ENCODE data around the gene SAMM50.
A peak's percentile ranks its signal among the peaks of the same experiment; 100 is the strongest.

Gene SAMM50

DNA sequence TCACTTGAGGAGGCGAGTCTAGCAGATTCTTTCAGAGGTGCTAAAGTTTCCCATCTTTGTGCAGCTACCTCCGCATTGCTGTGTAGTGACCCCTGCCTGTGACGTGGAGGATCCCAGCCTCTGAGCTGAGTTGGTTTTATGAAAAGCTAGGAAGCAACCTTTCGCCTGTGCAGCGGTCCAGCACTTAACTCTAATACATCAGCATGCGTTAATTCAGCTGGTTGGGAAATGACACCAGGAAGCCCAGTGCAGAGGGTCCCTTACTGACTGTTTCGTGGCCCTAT, 8.9 kb upstream of the SAMM50 start:
- DNase-seq: no peak

DNA sequence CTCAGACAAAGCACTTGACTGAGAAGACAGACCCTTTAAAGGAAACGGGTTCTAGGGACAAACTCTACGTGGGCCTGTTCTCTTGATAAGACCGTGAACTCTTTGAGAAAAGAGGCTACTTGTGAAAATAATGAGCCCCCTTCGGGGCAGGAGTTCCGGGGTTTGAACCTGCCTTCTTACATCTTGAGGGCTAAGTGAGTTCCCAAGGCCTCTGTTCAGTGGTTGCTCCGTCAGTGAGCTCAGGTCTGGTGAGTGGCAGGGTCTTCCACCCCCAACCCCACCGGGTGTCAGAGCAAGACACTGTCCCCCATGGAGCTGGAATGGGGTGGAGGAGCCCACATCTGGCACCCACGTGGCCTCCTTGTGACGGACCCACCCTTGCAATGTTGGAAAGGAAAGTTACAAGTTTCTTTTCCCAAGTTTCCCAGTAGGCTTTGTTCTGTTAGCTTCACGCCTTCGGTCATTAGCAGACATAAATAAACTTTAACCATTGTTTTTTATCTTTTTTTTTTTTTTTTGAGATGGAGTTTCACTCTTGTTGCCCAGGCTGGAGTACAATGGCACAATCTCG, 6.3 kb upstream of the SAMM50 start:
- no peak for DNase-seq

DNA sequence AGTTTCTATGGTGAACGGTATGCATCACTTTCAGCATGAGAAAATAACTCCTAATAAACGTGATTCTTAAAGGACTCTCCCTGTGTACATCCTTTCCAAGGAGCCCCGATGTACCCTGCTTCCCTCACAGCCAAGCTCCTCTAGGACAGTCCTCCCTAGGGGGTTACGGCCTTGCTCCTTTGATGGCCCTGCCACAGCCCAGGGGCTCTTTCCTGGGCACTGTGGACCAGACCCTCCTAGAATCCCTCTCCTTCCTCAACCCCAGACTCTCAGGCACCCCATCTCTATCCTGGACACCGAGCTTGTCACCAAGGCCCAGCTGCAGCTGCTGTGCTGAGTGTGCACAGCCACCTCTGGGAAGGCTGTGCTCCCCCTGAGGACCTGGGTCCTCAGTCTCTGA, 3.9 kb upstream of the SAMM50 start:
- no peak for DNase-seq

DNA sequence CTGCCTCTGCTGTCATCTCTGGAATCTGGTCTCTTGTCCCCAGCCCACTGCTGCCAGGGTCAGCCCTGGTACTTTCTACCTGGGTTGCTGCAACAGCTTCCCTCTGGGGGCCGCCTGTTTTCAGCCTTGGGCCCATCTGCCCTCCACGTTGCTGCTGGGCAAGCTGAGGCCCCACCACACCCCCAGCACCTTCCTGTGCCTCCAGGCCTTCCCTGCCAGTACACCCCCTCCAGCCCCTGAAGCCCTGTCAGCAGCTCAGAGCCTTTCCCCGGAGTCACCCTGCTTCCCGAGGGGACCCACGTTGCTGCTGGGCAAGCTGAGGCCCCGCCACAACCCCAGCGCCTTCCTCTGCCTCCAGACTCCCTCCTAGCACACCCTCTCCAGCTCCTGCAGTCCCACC, 3.3 kb upstream of the SAMM50 start:
- DNase-seq: no peak

DNA sequence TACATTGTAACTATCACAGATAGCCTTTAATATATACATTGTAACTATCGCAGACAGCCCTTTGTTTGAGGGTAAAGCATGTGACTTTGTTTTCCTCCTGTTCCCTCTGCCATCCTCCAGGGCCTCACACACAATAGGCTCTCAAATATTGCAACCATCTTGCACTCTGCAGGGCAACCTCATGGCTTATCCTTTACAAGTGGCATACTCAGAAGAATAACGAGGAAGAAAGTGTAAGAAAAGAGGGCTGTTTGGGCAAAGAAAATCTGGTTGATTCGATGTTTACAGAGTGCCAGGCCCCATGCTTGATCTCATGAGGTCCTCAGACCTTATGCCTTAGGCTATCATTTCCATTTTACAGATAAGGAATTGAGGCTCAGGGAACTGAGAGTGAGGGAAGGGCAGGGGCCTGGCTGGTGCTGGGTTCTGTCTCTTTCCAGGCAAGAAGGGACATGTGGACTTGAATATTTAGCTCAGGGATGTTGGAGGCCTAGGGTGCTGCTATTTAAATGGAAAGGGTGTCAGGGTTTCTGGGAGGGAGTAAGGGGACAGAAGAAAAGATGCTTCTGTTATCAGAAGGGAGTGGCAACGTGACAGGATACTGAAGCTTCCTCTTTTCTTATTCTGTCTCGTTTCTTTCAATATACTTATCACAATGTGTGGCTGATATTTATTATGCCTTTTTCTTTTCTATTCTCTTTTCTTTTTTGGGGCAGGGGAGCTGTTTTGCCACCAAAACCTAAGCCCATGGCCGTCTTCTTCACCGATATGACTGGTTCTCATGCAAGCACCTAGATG, 1.1 kb upstream of the SAMM50 start:
- no peak for DNase-seq

DNA sequence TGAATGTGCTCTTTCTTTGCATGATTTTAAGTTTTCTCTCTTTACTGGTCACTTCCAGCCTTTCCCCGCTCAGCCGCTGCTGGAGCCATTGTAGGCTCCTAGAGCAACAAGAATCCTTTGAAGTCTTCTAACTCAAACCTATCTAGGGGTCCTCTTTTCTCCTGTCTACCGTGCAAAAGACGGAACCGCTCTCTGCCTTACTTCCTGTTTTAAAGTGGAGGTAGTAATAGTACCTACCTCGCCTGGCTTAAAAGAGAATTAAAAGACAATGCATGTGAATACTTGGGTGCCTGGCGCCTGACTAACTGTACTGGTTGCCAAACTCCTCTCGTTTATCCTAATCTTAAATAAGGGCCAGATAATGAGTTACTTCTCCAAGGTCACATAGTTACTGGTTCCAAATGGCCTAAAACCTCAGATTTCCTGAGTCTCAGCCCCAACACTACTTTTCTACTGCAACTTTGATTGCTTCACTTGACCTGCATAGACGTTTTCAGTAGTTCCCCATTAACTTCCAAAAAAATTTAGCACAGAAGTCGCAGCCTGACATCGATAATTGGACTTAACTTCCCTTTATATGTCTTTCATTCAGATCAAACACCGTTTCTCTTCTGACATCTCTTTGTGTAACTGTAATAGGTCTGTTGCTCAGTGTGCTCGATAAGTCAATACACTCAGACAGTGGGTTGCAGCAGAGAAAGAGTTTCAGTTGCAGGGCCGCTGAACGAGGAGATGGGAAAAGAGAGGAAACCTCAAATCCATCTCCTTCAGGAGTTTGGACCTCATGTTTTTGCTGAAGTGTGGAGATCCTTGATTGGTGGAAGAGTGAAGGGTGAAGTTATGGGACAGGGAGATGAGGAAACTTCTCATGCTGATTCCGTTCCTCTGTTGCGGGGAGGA, 891 bp downstream of the SAMM50 start:
- peak; percentile 14 for DNase-seq

DNA sequence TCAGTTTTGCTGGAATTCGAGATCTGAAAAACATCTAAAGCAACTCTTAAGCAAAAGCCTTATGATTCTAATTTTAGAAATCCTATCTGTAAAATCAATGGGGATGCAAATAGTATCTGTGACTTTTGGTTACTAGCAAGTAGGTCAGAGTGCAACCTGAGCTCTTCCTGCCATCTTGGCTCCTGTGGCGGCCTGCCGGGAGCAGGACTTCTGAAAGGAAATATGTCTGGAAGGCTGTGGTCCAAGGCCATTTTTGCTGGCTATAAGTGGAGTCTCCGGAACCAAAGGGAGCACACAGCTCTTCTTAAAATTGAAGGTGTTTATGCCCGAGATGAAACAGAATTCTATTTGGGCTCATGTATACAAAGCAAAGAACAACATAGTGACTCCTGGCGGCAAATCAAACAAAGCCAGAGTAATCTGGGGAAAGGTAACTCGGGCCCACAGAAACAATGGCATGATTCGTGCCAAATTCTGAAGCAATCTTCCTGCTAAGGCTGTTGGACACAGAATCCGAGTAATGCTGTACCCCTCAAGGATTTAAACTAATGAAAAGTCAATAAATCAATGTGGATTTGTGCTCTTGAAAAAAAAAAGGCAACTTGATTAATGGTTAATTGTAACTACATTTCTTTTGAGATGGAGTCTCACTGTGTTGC, 1.7 kb downstream of the SAMM50 start:
- DNase-seq: no peak

DNA sequence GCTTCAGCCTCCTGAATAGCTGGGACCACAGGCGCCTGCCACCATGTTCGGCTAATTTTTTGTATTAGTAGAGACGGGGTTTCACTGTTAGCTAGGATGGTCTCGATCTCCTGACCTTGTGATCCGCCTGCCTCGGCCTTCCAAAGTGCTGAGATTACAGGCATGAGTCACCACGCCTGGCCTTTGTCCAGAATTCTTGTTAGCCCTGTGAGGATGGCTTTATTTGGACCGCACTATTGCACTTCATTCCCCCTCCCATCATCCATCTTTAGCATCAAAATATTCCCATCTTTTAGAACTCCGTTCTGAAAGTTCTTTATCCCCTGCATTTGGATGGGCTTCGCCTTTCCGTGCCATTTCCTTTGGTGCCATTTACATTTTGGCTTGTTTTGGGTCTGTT, 2.6 kb downstream of the SAMM50 start:
- no peak for DNase-seq

DNA sequence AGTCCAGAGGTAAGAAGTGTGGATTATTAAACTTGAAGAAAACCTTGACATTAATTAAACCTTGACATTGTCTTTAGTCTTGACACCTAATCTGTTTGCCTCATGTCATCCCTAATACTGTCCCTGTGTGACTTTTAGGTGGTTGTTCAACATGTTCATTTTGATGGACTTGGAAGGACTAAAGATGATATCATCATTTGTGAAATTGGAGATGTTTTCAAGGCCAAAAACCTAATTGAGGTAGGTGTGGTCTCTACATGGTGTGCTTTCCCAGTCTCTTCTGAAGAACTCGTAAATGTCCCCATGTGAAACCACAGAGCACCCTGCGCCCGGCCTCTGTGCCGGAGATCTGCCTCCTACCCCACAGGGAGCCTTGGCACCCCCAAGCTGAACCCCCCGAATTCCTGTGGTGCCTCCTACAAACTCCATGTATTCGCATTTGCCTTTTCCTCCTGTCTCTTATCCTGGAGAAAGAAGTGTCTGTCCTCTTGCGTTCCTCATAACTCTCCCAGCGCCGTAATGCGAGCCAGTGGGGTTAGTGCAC, 9.1 kb downstream of the SAMM50 start:
- no peak for DNase-seq

DNA sequence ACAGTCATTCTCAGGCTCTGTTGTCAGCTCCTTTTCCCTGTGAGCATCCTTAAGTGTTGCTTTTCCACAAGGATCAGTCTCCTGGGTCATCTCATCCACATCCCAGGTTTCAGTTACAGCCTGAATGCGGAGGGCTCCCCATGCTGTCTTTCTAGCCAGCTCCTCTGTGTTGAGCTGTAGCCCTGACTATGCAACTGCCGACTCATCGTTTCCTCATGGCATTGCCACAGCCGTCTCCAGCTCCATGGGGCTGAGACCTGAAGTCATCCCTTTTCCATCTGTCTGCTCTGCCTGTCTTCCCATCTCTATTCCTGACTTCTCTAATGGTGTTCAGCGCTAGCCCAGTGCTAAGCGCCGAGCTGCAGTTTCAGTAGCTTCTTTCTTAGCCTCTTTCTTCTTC, 11.8 kb downstream of the SAMM50 start:
- DNase-seq: no peak

DNA sequence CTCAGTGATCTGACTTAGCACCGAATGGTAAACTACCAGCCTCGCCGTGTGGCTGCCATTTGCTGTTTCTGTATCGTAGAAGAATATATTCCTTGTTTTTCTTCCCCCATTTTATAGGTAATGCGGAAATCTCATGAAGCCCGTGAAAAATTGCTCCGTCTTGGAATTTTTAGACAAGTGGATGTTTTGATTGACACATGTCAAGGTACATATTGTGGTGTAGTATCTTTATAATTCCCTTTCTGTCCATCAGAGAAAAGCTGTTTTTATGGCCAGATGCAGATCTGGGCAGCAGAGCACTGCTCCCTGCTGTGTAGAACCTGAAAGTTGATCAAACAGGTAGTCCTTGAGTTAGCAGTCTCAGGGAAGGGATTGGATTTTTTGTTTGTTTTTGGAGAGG, 13.4 kb downstream of the SAMM50 start:
- DNase-seq: no peak

DNA sequence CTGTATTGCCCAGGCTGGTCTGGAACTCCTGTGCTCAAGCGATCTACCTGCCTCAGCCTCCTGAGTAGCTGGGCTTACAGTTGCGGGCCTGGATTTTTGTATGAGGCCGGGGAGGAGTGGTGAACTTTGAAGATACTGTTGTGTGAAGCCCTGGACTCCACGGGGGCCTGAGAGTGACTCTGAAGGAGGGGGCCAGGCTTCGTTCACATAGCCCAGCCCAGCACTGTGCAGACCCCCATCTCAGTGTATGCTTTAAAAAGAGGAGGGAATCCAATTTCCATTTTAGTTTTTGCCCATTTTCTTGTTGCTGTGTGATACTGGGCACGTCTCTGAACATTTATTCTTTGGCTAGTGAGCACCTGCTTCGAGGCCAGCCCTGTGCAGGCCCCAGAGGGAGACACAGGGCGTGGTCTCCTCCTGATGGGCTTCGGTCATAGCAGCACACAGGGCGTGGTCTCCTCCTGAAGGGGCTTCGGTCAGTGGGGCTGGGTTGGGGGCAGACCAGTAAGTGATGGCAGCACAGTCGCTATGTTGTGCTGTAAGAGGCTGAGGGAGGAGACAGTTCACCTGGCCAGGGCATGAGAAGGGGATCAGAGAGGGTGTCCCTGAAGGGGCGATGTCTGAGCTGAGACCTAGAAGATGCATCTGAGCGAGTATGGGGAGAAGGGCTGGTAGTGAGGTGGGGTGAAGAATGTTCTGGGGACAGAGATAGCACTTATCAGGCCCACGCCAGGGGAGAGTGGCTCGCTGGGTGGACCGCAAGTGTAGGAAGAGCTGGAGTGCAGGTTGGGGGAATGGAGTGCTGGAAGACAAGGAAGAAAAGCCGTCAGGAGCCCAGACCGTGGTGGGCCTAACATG, 14.0 kb downstream of the SAMM50 start:
- no peak for DNase-seq

DNA sequence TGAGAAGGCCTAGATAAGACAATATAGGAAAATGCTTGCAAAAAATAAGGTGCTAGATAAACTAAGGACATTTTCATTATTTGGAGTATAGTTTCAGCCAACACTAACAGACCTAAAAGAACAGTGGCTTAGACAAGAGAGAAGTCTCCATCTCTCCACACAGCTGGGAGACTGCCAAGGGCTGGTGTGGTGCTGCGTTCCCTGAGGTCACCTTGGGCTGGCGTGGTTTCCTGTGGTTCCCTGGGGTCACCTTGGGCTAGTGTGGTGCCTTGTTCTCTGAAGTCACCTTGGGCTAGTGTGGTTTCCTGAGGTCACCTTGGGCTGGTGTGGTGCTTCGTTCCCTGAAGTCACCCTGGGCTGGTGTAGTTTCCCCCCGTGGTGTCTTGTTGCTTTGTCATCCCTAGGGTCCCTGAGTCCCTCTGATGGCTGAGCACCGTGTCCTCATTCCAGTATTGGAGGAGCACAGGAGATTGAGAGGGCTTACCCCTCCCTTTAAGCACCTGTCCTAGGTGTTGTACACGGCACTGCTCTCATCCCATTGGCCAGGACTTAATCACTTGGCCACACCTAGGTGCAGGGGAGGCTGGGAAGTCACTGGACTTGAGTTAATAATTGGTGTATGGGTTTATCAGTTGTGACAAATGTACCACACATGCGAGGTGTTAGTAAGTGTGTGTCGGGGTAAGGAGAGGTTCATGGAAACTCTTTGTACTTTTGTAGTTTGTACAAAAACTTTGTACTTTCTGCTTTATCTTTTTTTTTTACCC, 14.9 kb downstream of the SAMM50 start:
- DNase-seq: no peak

DNA sequence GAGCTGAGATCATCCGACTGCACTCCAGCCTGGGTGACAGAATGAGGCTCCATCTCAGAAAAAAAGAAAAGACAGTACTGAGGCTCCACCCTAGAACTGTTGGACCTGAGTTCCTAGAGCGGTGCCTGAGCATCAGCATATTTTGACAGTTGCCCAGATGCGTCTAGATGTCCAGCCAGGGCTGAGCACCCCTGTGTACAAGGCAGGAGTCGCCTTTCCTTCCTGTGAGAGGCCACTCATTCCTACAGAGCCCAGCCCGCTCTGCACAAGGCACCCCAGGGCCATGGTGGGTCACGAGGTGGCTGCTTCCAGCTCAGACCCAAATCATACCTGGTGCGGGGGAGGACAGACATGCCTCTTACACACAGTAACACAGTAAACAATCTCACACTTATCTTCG, 15.9 kb downstream of the SAMM50 start:
- no peak for DNase-seq

DNA sequence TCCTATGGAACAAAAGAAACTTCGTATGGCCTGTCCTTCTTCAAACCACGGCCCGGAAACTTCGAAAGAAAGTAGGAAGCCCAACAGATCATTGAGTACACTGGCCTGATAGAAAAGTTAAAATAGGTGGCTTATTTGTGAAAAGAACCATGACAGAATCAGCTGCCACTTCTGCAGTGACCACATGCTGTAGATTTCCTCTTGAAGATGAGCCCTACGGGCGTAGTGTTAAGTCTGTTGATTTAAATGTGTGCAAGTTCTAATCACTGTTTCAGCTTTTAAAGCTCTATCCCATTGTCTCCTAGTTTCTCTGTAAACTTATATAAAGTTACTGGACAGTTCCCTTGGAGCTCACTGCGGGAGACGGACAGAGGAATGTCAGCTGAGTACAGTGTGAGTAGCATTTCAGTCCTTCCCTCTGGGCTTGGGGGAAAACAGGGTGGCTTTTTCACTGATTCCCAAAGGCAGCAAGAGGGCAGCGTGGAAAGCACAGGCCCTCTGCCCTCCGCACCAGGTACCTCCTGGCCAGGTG, 17.8 kb downstream of the SAMM50 start:
- no peak for DNase-seq

DNA sequence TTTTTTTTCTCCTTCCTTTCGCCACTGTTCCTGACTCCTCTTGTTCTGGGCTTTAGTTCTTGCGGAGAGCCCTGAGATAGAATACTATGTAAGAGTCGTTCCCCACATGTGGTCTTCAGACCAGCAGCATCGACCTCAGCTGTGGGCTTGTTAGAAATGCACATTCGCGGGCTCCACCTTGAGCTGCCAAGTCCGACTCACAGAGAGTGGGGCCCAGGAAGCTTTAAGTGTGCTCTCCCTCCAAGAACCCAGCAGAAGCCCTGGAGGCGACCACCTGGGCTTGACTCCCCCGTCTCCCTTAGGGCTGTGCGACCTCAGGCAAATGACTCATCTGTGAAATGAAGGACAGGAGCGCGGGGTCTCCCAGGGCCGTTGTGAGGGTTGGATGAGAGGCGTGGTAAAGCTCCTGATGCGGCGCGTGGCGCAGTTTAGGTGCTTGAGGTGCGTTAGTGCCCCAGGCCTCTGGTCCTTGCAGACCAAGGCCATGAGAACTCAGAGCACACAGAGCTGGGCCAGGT, 18.8 kb downstream of the SAMM50 start:
- no peak for DNase-seq

DNA sequence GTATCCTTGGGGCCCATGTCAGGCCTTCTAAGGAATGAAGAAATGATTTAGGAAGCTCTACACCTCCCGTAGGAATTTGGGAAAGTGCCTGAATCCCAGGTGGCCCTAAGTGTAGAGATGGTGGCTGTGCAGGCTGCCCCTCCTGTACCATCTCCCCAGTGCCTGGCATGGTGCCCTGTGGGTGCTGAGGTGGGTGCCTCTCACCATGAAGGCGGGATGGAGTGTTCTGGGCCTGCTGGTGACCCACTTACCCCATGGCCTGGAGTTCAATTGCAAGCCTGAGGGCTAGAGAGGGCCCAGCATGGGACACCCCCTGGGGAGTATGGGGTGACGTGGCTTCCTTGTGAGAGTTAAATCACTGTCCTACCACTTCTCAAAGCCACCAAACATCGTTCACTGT, 19.8 kb downstream of the SAMM50 start:
- DNase-seq: no peak

DNA sequence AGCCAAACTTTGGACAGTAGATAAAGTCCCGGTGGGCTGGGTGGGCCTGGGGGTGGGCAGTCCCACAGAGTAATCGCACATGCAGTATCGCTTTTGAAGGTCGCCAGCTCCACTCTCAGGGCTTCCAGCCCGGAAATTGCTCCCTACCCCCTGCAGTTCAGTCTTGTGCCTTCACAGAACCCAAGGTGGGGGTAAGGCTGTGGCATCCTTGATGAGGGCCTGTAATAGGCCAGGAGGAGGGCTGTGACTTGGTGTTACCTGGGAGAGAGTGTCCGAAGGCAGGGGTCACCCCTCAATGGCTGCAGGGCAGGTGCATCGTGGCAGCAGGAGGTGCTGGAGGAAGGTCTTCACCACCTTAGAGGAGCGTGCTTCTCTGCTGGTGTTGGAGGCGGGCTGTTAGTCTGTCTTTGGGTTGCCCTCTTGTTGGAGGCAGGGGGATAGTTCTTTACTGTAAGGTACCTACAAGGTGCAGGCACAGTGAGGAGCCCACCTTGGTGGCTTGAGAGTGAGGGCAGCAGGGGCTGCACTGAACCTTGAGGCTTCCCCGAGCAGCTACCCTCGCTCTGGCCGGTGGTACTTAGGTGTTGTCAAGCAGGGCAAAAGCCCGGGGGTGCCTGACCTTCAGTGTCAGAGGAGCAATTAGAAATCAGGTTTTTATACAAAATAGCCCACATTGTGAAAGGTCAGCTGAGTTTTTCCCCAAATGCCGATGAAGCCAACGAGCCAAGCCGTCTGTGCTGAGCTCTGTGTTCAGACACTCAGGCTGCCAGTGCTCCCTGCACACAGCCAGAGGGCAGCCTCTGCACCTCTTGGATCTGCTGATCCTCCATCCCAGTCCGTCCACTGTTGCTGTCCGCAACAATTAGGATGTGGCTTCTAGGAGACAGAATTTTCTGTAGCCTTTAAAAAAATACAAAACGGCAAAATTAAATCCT, 21.9 kb downstream of the SAMM50 start:
- no peak for DNase-seq

DNA sequence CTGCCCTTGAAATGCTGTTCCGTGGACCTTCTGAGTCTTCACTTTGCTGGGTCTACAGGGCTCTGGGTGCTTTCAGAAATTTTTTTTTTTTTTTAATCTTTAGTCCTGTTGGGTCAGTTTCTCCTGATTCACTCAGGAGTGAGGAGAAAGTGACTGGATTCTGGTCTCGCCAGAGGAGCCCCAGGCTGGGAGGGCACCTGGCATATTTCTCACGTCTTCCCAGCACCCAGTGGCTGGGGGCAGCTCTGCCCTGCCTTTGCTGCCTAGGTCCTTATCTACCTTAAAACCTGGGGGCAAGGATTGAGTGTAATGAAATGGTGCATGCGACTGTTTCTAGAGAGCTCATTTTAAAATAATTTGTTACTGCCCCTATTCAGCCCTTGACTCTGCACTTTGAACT, 23.3 kb downstream of the SAMM50 start:
- no peak for DNase-seq

DNA sequence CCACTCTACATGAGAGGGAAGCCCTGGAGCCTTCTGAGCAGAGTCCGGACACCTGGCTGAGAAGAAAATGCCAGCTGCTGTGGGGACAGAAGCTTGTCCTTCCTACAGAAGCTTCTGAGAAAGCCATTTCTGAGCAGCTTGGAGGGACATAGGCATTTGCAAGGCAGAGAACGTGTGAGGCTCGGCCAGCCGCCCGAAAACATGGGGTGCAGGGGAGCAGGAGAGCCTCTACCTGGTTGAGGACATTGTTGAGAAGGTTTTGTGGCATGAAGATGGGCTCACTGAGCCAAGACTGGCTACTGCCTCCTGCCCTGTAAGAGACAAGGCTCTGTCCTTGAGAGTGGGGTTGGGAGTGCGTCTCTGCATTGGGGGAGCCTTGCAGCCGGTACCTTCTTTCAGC, 25.3 kb downstream of the SAMM50 start:
- no peak for DNase-seq
